GM23248 (cell line): ENCODE measurements around the gene ATP2B3. TPM values are rescaled to one million over a fixed set of nuclear protein-coding genes. Genes with fewer than 3 reads are reported as not detected.
A peak's percentile ranks its signal among the peaks of the same experiment; 100 is the strongest.

Experiments used
- DNase-seq: peaks from one replicate; pipeline ENCODE4 v3.0.0-alpha.2; 2015
- H2AFZ ChIP-seq: fragments of 200-600 bp; sonication (generic); 2 replicates; pipeline ENCODE4 v1.6.1; 2016; ENCODE audit warnings: antibody characterized with exemption
- H3F3A ChIP-seq: fragments of 200-600 bp; sonication (generic); 2 replicates; pipeline ENCODE4 v1.6.1; 2016; ENCODE audit warnings: mild to moderate bottlenecking, antibody characterized with exemption, mixed run types; ENCODE audit not compliant: insufficient read depth
- H3K27ac ChIP-seq: fragments of 200-600 bp; sonication (generic); 2 replicates; pipeline ENCODE4 v1.5.1; 2016; ENCODE audit warnings: mild to moderate bottlenecking
- H3K27me3 ChIP-seq: fragments of 200-600 bp; sonication (generic); replicated peaks from 2 replicates; pipeline ENCODE4 v1.6.1; 2016; ENCODE audit warnings: mild to moderate bottlenecking; ENCODE audit not compliant: insufficient read depth
- H3K36me3 ChIP-seq: fragments of 200-600 bp; sonication (generic); 2 replicates; pipeline ENCODE4 v1.6.1; 2016; ENCODE audit warnings: low read depth, mild to moderate bottlenecking
- H3K4me1 ChIP-seq: fragments of 200-600 bp; sonication (generic); 2 replicates; pipeline ENCODE4 v1.6.1; 2016; ENCODE audit warnings: mild to moderate bottlenecking; ENCODE audit not compliant: insufficient read depth
- H3K4me2 ChIP-seq: fragments of 200-600 bp; sonication (generic); one replicate; pipeline ENCODE4 v1.6.1; 2016; ENCODE audit warnings: mild to moderate bottlenecking; ENCODE audit not compliant: unreplicated experiment
- H3K4me3 ChIP-seq: fragments of 200-600 bp; sonication (generic); 2 replicates; pipeline ENCODE4 v1.5.1; 2016; ENCODE audit warnings: mild to moderate bottlenecking
- H3K79me2 ChIP-seq: fragments of 200-600 bp; sonication (generic); 2 replicates; pipeline ENCODE4 v1.6.1; 2016; ENCODE audit warnings: mild to moderate bottlenecking; ENCODE audit not compliant: insufficient read depth
- H3K9ac ChIP-seq: fragments of 200-600 bp; sonication (generic); 2 replicates; pipeline ENCODE4 v1.6.1; 2016; ENCODE audit warnings: mild to moderate bottlenecking
- H3K9me2 ChIP-seq: fragments of 200-600 bp; sonication (generic); 2 replicates; pipeline ENCODE4 v1.6.1; 2016; ENCODE audit warnings: mixed run types, mild to moderate bottlenecking, moderate library complexity; ENCODE audit not compliant: insufficient read depth
- H3K9me3 ChIP-seq: fragments of 200-600 bp; sonication (generic); one replicate; pipeline ENCODE4 v1.6.1; 2017; ENCODE audit warnings: low read depth
- H4K20me1 ChIP-seq: fragments of 200-600 bp; sonication (generic); 2 replicates; pipeline ENCODE4 v1.6.0; 2016; ENCODE audit not compliant: insufficient read depth
- EZH2 ChIP-seq: fragments of 200-600 bp; sonication (generic); IDR thresholded peaks from 2 replicates; pipeline ENCODE4 v1.6.1; 2018; ENCODE audit warnings: antibody characterized with exemption, mild to moderate bottlenecking; ENCODE audit not compliant: insufficient read depth, poor library complexity, severe bottlenecking
- EZH2phosphoT487 ChIP-seq: fragments of 200-600 bp; sonication (generic); IDR thresholded peaks from 2 replicates; pipeline ENCODE4 v1.6.1; 2018; ENCODE audit warnings: antibody characterized with exemption, moderate library complexity, mild to moderate bottlenecking, low read depth; ENCODE audit not compliant: insufficient read depth
- WGBS, 2 experiments: methylation state at CpG; one replicate each; pipeline ENCODE4 v1.1.6; 2015 to 2017; ENCODE audit warnings: low lambda C conversion rate in 2 of 2, low coverage in 1 of 2; ENCODE audit errors: missing lambda C conversion rate in 2 of 2; 5-methylcytosine and 5-hydroxymethylcytosine counted together
- in situ Hi-C: fragments of 300-500 bp; cut with MboI; formaldehyde crosslinking; loops from 2 replicates; pipeline ENCODE4 v1.15.0; 2020
- polyA plus RNA-seq: library from polyadenylated mRNA; unstranded; fragments of >200 nt; fragmentation: Nextera tagmentation; extraction: Ambion mirVana; gene quantifications from 2 replicates; pipeline ENCODE4 v1.2.1, GENCODE V29; 2016
- total RNA-seq: library from RNA; depleted of rRNA; stranded (reverse); fragments of >200 nt; shearing (Covaris generic); gene quantifications from 2 replicates; pipeline ENCODE4 v1.2.3, GENCODE V29; 2014

The ATP2B3 gene
- total and polyA plus RNA-seq, 2 experiments from 2014 or later, result not detected

DNA sequence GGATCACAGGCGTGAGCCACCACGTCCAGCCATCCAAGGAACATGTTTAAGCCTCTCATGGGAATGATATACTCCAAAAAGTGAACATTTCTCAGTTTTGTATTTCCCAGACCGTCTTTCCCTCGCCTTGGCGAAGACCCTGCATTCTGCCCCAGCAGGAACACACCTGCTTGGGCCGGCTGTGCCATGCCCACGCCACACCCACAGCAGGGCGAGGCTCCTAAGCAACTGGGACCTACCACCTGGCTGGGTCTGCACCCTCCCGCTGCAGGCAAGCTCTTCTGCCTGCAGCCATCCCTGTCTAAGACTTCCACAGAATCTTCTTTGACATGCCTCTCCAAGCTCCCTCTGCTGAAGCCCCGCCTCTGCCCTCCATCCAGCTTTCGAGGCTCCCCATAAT is 77.9 kb downstream of the ATP2B3 start:
- DNase-seq, result no peak
- H3K9me3 ChIP-seq, result no peaks in the 10 kb centered on the region
- WGBS, 2 experiments, result 94 to 95% methylated on average over 9 of the region's 11 CpGs

DNA sequence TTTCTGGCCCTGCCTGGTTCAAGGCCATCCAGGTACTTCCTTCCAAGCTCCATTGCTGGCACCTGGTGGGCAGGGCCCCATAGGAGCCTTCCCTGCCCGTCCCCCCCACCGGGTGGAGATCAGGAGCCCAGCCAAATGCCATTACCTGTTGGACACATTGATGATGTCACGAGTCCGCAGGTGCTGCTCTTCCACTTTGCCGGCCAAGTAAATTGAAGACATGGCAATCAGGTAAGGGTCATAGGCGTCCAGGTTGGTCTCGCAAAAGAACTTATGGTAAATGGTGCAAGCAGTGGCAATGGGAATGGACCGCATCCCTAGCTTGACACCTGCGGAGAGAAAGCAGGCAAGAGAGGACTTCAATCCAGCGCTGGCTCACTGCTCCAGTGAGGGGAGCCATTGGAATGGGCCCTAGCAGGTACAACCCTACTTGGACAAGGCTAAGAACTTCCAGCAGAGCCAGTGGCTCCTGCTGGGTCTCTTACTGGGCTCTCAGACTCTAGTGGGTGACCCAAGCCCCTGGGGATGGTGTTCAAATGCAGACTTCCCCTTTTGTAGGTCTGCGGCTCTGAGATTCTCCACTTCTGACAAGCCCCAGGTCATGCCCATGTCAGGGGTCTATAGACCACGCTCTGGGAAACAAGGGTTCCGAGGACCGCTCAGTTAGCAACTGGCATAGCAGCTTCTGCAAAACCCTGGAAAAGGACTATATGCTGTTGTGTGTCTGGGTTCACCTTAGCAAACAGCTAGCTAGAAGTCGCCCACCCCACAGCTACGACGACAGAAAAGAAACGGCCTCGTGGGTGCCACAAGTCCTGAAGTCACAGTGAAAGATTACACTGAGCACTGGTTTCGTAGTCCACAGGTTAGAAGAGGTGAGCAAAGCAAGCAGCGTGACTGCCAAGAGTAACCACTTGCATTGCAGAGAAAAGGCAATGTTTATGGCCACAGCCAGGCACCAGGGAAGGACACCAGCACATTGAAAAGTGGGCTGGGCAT is 78.7 kb downstream of the ATP2B3 start:
- 93 to 96% methylated on average over 20 to 21 of the region's 21 CpGs for WGBS, 2 experiments
- TF ChIP-seq EZH2 (no peak), EZH2phosphoT487 (no peak)
- H3K4me1 ChIP-seq, result no peaks in the 10 kb centered on the region

More for the DNA sequence above, 77.9 kb downstream of the ATP2B3 start:
- Histone ChIP-seq H3K4me3 (no peak overlapping the region), H3K9ac (no peak overlapping the region), H4K20me1 (no peaks in the 10 kb centered on the region), H3K27ac (no peak overlapping the region), H3K4me1 (no peaks in the 10 kb centered on the region), H3K4me2 (no peak overlapping the region), H3K9me2 (no peaks in the 10 kb centered on the region), H3K36me3 (no peaks in the 10 kb centered on the region), H3K27me3 (no peaks in the 10 kb centered on the region), H2AFZ (no peak overlapping the region), H3K79me2 (peaks cover 26% of the 10 kb centered on the region), H3F3A (no peaks in the 10 kb centered on the region)
- in situ Hi-C loops, result no loop called here
- TF ChIP-seq EZH2, result no peak

GRCh38 chrX:153596981-153597750 is 79.7 kb downstream of the ATP2B3 start:
- no peaks in the 10 kb centered on the region for H3K4me1 ChIP-seq
- DNase-seq, result no peak
- no peak overlapping the region for H2AFZ ChIP-seq
- in situ Hi-C loops, result no loop called here
- no peaks in the 10 kb centered on the region for H3K9me3 ChIP-seq
- no peaks in the 10 kb centered on the region for H4K20me1 ChIP-seq
- H3K9ac ChIP-seq, result 0 out of 2 replicates have a peak overlapping the region, but pooled peaks have one; percentile 91
- no peaks in the 10 kb centered on the region for H3K36me3 ChIP-seq
- H3K27ac ChIP-seq, result no peak overlapping the region
- H3K4me2 ChIP-seq, result peak overlapping the region; percentile 71
- TF ChIP-seq EZH2phosphoT487, result no peak
- TF ChIP-seq EZH2, result no peak
- 94 to 97% methylated on average over 5 to 6 of the region's 6 CpGs for WGBS, 2 experiments
- H3K79me2 ChIP-seq, result peaks cover 26% of the 10 kb centered on the region
- H3K9me2 ChIP-seq, result no peaks in the 10 kb centered on the region
- no peaks in the 10 kb centered on the region for H3F3A ChIP-seq
- H3K27me3 ChIP-seq, result no peaks in the 10 kb centered on the region
- no peak overlapping the region for H3K4me3 ChIP-seq

More for the DNA sequence above, 78.7 kb downstream of the ATP2B3 start:
- Histone ChIP-seq H3K79me2 (peaks cover 26% of the 10 kb centered on the region), H3K36me3 (no peaks in the 10 kb centered on the region), H3K4me2 (no peak overlapping the region), H3K27me3 (no peaks in the 10 kb centered on the region), H3F3A (no peaks in the 10 kb centered on the region), H3K9me3 (no peaks in the 10 kb centered on the region), H3K27ac (no peak overlapping the region), H2AFZ (no peak overlapping the region), H3K4me3 (no peak overlapping the region), H4K20me1 (no peaks in the 10 kb centered on the region), H3K9ac (no peak overlapping the region), H3K9me2 (no peaks in the 10 kb centered on the region)
- no peak for DNase-seq
- in situ Hi-C loops, result no loop called here

- Histone ChIP-seq H3K36me3 (no peaks in the 10 kb centered on the region), H3K4me3 (peak within 1 kb of the TSS; percentile 80), H3K9me3 (no peaks in the 10 kb centered on the region), H2AFZ (peak within 1 kb of the TSS; percentile 87), H3K79me2 (peaks cover 26% of the 10 kb centered on the region), H3K27me3 (no peaks in the 10 kb centered on the region), H3K9me2 (no peaks in the 10 kb centered on the region), H3K9ac (peak within 1 kb of the TSS; percentile 91), H3K4me2 (peak within 1 kb of the TSS; percentile 76), H4K20me1 (no peaks in the 10 kb centered on the region), H3K4me1 (no peaks in the 10 kb centered on the region), H3K27ac (peak within 1 kb of the TSS; percentile 65), H3F3A (no peaks in the 10 kb centered on the region)
- DNase-seq, result peak; percentile 66
- WGBS, 2 experiments, result 1% methylated on average over 14 to 31 of the region's 79 CpGs
- in situ Hi-C loops, result no loop called here
- TF ChIP-seq EZH2 (no peak), EZH2phosphoT487 (no peak)
Observed at GRCh38 chrX:153598541-153599191, 81.2 kb downstream of the ATP2B3 start, which contains the start of gene CCNQ. Gene CCNQ, minus strand, starts transcription at chrX:153599139. Its CDS starts 66 bp downstream, at chrX:153599073.
